NCI-H1092 treated with DMSO at 0.1 percent for 48 hours (cell line): ENCODE measurements around the gene TMEM169.
"Not testable (repeated sequence)": the region's sequence is repeated elsewhere in the genome, so short reads cannot be mapped to it uniquely, and the experiment has no call there.

ENCODE experiments used
- DNase-seq: peaks from one replicate; lab custom pipeline; 2025; lab: John Stamatoyannopoulos, UW

Gene TMEM169

GRCh38 chr2:216071111-216071851 lies 10.4 kb upstream of the TMEM169 start:
- DNase-seq = no peak

GRCh38 chr2:216072473-216072872 lies 9.2 kb upstream of the TMEM169 start:
- DNase-seq = no peak

- no peak for DNase-seq
Measured at GRCh38 chr2:216073773-216074172, 7.9 kb upstream of the TMEM169 start.

- DNase-seq = no peak
Measured at GRCh38 chr2:216074380-216074779, 7.3 kb upstream of the TMEM169 start.

GRCh38 chr2:216074794-216075193 lies 6.9 kb upstream of the TMEM169 start:
- DNase-seq = no peak

GRCh38 chr2:216075510-216076485 lies 5.9 kb upstream of the TMEM169 start:
- DNase-seq = no peak

GRCh38 chr2:216078776-216079175 lies 2.9 kb upstream of the TMEM169 start:
- no peak for DNase-seq

GRCh38 chr2:216080048-216080447 lies 1.7 kb upstream of the TMEM169 start:
- not testable (repeated sequence) for DNase-seq

GRCh38 chr2:216081012-216081411 lies 707 bp upstream of the TMEM169 start:
- DNase-seq = no peak

GRCh38 chr2:216082117-216082711 lies 495 bp downstream of the TMEM169 start:
- DNase-seq = peak; percentile 68

GRCh38 chr2:216082805-216083204 lies 1.1 kb downstream of the TMEM169 start:
- DNase-seq = no peak

- no peak for DNase-seq
Measured at GRCh38 chr2:216083464-216084281, 2.0 kb downstream of the TMEM169 start.

- DNase-seq = no peak
Measured at GRCh38 chr2:216084547-216084946, 2.8 kb downstream of the TMEM169 start.

- no peak for DNase-seq
Measured at GRCh38 chr2:216086207-216086893, 4.6 kb downstream of the TMEM169 start.

GRCh38 chr2:216090369-216090786 lies 8.7 kb downstream of the TMEM169 start:
- DNase-seq = no peak

GRCh38 chr2:216092646-216093045 lies 10.9 kb downstream of the TMEM169 start:
- no peak for DNase-seq

GRCh38 chr2:216094701-216095100 lies 13.0 kb downstream of the TMEM169 start:
- no peak for DNase-seq

- DNase-seq = no peak
Measured at GRCh38 chr2:216098421-216099334, 17.0 kb downstream of the TMEM169 start.

GRCh38 chr2:216101109-216101508 lies 19.4 kb downstream of the TMEM169 start:
- DNase-seq = no peak

GRCh38 chr2:216103213-216103612 lies 21.5 kb downstream of the TMEM169 start:
- DNase-seq = no peak
